Left ventricle myocardium superior (tissue), 1 donor: ENCODE measurements around the gene ZNF92. TPM values are rescaled to one million over a fixed set of nuclear protein-coding genes. Genes with fewer than 3 reads are reported as not detected.
"Not testable (repeated sequence)": the region's sequence is repeated elsewhere in the genome, so short reads cannot be mapped to it uniquely, and the experiment has no call there.

Source experiments
- ATAC-seq: fragments of 200-7000 bp; cut with Tn5 transposase; one replicate; pipeline ENCODE4 v1.9.1; 2020; ENCODE audit warnings: mild to moderate bottlenecking, moderate library complexity
- DNase-seq: peaks from one replicate; pipeline ENCODE4 v3.0.0-alpha.2; 2020
- intact Hi-C: fragments of 100-400 bp; cut with micrococcal nuclease; formaldehyde crosslinking; loops from one replicate; pipeline ENCODE4 v1.11.0; 2022
- total RNA-seq: library from RNA; stranded (reverse); fragmentation: NEBNext Ultra II Directional; extraction: Animal tissue kit (Norgen Biotek cat#: 25700); gene quantifications from one replicate; pipeline ENCODE4 v1.2.1, GENCODE V29; 2021
- donor health status: DM: no; HTN: yes; CAD: no; lungs with severe emphysema.

ZNF92 gene
- total RNA-seq, 1 donor from 2014 or later = 3.3 TPM

- intact Hi-C loops = no loop called here
- no peak for DNase-seq
- no peak for ATAC-seq
Measured at GRCh38 chr7:65409363-65409762, 35.7 kb downstream of the ZNF92 start.

GRCh38 chr7:65411249-65411648 is 37.6 kb downstream of the ZNF92 start:
- ATAC-seq = no peak
- intact Hi-C loops = no loop called here
- no peak for DNase-seq

- intact Hi-C loops = no loop called here
- no peak for DNase-seq
- ATAC-seq = no peak
Measured at GRCh38 chr7:65422670-65423069, 49.0 kb downstream of the ZNF92 start.

- ATAC-seq, DNase-seq, intact Hi-C loops: not testable (repeated sequence)
Measured at GRCh38 chr7:65423286-65423685, 49.6 kb downstream of the ZNF92 start.

DNA sequence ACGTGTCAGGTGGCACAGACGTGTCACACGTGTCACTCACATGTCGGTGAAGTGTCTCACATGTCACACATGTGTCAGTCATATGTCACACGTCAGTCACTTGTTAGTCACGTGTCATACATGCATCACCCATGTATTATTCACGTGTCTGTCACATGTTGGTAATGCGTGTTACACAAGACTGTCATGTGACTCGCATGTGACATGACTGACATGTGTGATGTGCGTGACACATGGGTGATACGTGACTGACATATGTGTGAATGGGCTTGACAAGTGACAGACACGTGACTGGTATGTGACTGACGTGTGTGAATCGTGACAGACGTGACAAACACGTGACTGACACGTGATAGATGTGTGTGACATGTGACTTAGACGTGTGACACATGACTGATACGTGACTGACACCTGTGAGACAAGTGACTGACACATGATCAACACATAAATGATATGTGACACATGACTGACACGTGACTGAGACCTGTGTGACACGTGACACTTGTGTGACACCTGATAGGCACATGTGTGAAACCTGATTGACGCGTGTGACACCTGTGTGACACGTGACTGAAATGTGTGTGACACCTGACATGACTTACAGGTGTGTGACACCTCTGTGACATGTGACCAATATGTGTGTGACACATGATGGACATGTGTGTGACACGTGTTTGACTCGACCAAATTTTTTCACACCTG is 56.1 kb downstream of the ZNF92 start:
- intact Hi-C loops = no loop called here
- ATAC-seq (no peak), DNase-seq (no peak)

- intact Hi-C loops = no loop called here
- ATAC-seq (no peak), DNase-seq (no peak)
Measured at GRCh38 chr7:65430344-65431186, 56.9 kb downstream of the ZNF92 start.

GRCh38 chr7:65434307-65434706 is 60.7 kb downstream of the ZNF92 start:
- DNase-seq (no peak), ATAC-seq (no peak)
- intact Hi-C loops = no loop called here

GRCh38 chr7:65436163-65436562 is 62.5 kb downstream of the ZNF92 start:
- DNase-seq = no peak
- intact Hi-C loops = no loop called here
- ATAC-seq = no peak

DNA sequence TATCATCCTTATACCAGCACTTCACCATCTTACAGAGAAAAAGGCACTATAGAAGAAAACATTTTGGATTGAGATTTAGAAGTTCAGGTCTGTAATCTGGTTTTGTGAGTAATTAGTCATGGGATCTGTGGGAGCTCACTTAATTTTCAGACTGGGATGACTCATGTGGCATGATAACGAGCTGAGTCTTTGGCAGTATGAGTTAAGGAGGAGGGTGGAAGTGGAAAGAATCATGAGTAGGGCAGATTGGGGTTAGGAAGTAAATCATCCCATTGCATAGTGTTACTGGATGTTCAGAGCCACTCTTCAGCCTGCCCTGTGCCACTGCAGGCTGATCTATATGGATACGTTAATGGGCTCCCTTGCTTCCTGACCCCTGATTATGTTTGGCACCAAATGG is 64.9 kb downstream of the ZNF92 start:
- DNase-seq (no peak), ATAC-seq (no peak)
- intact Hi-C loops = no loop called here

GRCh38 chr7:65441010-65441409 is 67.4 kb downstream of the ZNF92 start:
- DNase-seq = no peak

DNA sequence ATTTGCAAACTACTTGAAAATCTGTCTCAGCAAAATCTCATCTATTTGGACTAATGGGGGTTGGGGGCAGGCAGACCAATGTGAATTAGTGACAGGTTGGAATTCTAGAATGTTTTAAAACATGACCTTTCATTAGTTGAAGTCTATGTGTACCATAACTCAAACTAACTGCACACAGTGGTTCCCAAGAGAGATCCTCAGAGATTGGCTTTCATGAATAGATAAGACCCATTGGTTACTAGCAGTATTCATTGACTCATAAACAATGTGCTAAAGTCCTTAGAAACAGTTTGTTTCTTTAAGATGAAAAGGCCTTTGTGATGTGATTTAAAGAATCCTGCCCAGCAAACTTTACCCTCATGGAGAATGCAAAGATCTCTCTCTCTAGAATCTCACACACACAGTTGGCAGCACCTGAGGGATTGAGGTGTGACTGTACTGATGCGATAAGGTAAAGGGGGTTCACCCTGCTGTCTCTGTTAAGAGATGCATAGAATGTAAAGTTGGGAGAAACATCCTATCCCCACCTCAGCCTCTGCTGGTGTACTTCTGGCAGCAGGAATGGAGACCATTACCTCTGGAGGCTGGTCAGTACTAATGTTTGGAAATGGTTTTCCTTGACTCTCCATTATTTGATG is 70.7 kb downstream of the ZNF92 start:
- intact Hi-C loops = no loop called here
- DNase-seq (no peak), ATAC-seq (no peak)

More at GRCh38 chr7:65441010-65441409, 67.4 kb downstream of the ZNF92 start:
- intact Hi-C loops = no loop called here
- no peak for ATAC-seq

- intact Hi-C loops = no loop called here
- ATAC-seq = no peak
Measured at GRCh38 chr7:65444899-65445823, 71.5 kb downstream of the ZNF92 start.

DNA sequence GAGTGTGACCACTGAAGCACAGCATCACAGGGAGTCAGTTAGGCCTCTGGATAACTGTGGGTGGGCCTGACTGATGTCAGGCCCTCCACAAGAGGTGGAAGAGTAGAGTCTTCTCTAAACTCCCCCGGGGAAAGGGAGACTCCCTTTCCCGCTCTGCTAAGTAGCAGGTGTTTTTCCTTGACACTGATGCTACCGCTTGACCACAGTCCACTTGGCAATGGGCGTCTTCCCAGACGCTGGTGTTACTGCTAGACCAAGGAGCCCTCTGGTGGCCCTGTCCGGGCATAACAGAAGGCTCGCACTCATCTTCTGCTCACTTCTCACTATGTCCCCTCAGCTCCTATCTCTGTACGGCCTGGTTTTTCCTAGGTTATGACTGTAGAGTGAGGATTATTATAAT is 73.4 kb downstream of the ZNF92 start:
- peak; percentile 19 for DNase-seq
- intact Hi-C loops, ATAC-seq: not testable (repeated sequence)

More at GRCh38 chr7:65444899-65445823, 71.5 kb downstream of the ZNF92 start:
- no peak for DNase-seq

DNA sequence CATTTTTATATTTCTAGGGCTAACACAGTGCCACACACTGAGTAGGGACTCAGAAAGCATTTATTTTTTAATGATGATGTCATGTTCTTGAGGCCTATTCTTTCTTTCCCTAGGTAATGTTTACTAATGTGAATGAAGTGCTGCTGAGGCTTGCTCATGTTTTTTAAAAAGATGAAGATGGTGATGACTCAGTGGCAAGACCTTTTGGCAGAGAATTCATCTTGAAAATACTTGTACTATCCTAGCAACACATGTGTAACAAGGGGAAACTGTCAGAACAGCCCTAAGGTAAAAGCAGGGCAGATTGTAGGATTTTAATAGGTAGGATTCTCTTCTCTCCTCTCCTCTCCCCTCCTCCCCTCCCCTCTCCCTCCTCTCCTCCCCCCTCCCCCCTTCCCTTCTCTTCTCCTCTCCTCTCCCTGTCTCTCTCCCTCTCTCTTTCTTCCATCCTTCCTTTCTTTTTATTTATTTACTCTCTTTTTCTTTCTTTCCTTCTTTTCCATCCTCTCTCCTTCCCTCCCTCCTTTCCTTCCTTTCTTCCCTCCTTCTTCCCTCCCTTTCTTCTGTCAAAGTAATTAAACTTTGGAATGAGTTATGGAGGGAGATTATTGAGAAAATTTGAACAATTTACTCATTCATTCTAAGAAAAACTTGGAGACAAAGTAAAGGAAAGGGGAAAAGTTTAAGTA is 75.3 kb downstream of the ZNF92 start:
- DNase-seq (no peak), ATAC-seq (no peak)
- intact Hi-C loops = no loop called here

DNA sequence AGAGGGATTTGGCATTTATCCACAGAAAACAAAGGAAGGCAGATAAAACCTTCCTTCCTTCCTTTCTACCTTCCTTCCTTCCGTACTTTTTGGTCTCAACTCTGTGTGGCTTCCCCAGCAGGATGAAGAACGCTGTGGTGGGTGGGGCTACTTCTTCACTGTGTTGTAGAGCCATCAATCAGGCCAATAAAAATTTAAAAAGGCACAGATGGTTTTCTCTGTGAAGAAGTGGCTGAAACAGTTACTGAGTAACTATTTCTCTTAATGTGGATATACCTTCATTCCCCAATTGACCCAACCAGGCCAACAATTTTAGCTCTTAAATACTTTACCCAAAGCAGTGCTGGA is 75.8 kb downstream of the ZNF92 start:
- intact Hi-C loops = no loop called here
- ATAC-seq (no peak), DNase-seq (no peak)
